ENCODE measurements around the gene LGR4. TPM values are rescaled to one million over a fixed set of nuclear protein-coding genes. Genes with fewer than 3 reads are reported as not detected.

The LGR4 gene
- total RNA-seq, 1 donor from 2014 or later: 3.0 TPM

GRCh38 chr11:27470826-27471588 lies 1.6 kb downstream of the LGR4 start:
- H3K4me1 Mint-ChIP-seq: peaks cover 32% of the 10 kb centered on the region
- CTCF ChIA-PET: no interaction called here
- POLR2A ChIA-PET: interaction anchor here (1.3 kb wide), 1 partner anchor 31 kb away, joined by 3 read pairs; no protein-coding TSS in a partner anchor
- DNase-seq (no peak), ATAC-seq (ENCODE audit: low read depth) (no peak)
- peak overlapping the region; percentile 91 for H3K4me3 Mint-ChIP-seq
- H3K27ac Mint-ChIP-seq: no peak overlapping the region
- TF ChIP-seq CTCF (IDR thresholded peaks at IDR 0.05): no peak
- peaks cover 3% of the 10 kb centered on the region for H3K36me3 Mint-ChIP-seq (ENCODE audit: low read depth)
- peaks cover 14% of the 10 kb centered on the region for H3K27me3 Mint-ChIP-seq
- no peaks in the 10 kb centered on the region for H3K9me3 Mint-ChIP-seq
- intact Hi-C loops (cut with micrococcal nuclease): loop anchor here (5.0 kb wide), 1 partner anchor 239 kb away; no protein-coding TSS in a partner anchor

- Mint-ChIP-seq H3K4me1 (peaks cover 32% of the 10 kb centered on the region), H3K36me3 (ENCODE audit: low read depth) (peaks cover 3% of the 10 kb centered on the region), H3K4me3 (no peak overlapping the region), H3K27ac (no peak overlapping the region), H3K27me3 (peaks cover 19% of the 10 kb centered on the region), H3K9me3 (no peaks in the 10 kb centered on the region)
- DNase-seq (no peak), ATAC-seq (ENCODE audit: low read depth) (no peak)
- no peak for TF ChIP-seq CTCF (IDR thresholded peaks at IDR 0.05)
- intact Hi-C loops (cut with micrococcal nuclease): loop anchor here (5.0 kb wide), 1 partner anchor 238 kb away; no protein-coding TSS in a partner anchor
- ChIA-PET CTCF (interaction anchor here (1.0 kb wide), 1 partner anchor 15 kb away, joined by 3 read pairs; no protein-coding TSS in a partner anchor), POLR2A (no interaction called here)
Observed at GRCh38 chr11:27470166-27470565, 2.4 kb downstream of the LGR4 start.

- Mint-ChIP-seq H3K27ac (no peak overlapping the region), H3K9me3 (no peaks in the 10 kb centered on the region), H3K4me1 (peaks cover 32% of the 10 kb centered on the region), H3K4me3 (no peak overlapping the region), H3K36me3 (ENCODE audit: low read depth) (peaks cover 3% of the 10 kb centered on the region), H3K27me3 (peaks cover 19% of the 10 kb centered on the region)
- ATAC-seq (ENCODE audit: low read depth): no peak
- no peak for DNase-seq
- ChIA-PET POLR2A (no interaction called here), CTCF (interaction anchor here (0.7 to 1.0 kb wide), 2 partner anchors 16 to 17 kb away, joined by 3 read pairs; no protein-coding TSS in a partner anchor)
- no peak for TF ChIP-seq CTCF (IDR thresholded peaks at IDR 0.05)
- intact Hi-C loops (cut with micrococcal nuclease): no loop called here
Observed at GRCh38 chr11:27468995-27469695, 3.4 kb downstream of the LGR4 start.

GRCh38 chr11:27468209-27468994 lies 4.2 kb downstream of the LGR4 start:
- DNase-seq: no peak
- ChIA-PET CTCF (interaction anchor here (0.6 to 0.7 kb wide), 2 partner anchors 18 to 1225 kb away, joined by 3 read pairs; no protein-coding TSS in a partner anchor), POLR2A (no interaction called here)
- Mint-ChIP-seq H3K36me3 (ENCODE audit: low read depth) (peaks cover 3% of the 10 kb centered on the region), H3K4me1 (peaks cover 32% of the 10 kb centered on the region), H3K4me3 (no peak overlapping the region), H3K27ac (no peak overlapping the region), H3K27me3 (peaks cover 23% of the 10 kb centered on the region), H3K9me3 (no peaks in the 10 kb centered on the region)
- no peak for ATAC-seq (ENCODE audit: low read depth)
- intact Hi-C loops (cut with micrococcal nuclease): no loop called here
- TF ChIP-seq CTCF (IDR thresholded peaks at IDR 0.05): no peak
